Coronary artery (tissue), 2 donors: ENCODE data around the gene NUDT22.
"Not testable (repeated sequence)": the region's sequence is repeated elsewhere in the genome, so short reads cannot be mapped to it uniquely, and the experiment has no call there.

Experiments
- DNase-seq: peaks from one replicate; pipeline ENCODE4 v3.0.0-alpha.2; 2017; ENCODE audit warnings: low spot score
- H3K27ac ChIP-seq, 2 donors: fragments of 200-600 bp; sonication (generic); one replicate each; pipeline ENCODE4 v1.5.1; 2016 to 2019
- H3K4me3 ChIP-seq: fragments of 200-600 bp; sonication (generic); 2 replicates; pipeline ENCODE4 v1.5.1; 2016; ENCODE audit warnings: mild to moderate bottlenecking, moderate library complexity
- TF ChIP-seq, protein P1 (sequence below): fragments of 200-600 bp; sonication (generic); IDR thresholded peaks from one replicate; pipeline ENCODE4 v1.5.1; 2019; ENCODE audit warnings: antibody characterized with exemption

NUDT22 gene

DNA sequence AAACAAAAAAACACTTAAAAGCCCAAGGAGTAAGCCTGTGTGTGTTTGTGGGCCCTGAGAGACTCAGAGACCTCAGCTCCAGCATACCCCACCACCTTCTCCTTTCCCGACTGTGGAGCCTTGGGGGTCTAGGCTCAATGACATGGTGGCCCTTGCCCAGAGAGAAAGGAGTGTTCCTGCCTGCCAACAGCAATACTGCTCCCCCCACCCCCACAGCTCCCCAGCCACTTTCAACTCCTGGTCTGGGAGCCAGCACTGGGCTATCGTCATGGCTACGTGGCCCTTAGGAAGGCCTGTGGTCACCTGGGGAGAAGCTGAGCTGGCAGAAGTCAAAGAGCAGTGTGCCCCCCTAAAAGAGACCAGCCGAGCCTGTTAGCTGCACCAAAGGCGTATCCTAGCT lies 18.0 kb downstream of the NUDT22 start:
- Histone ChIP-seq H3K27ac (no peak overlapping the region), H3K4me3 (no peak overlapping the region)
- DNase-seq: no peak
- TF ChIP-seq, protein P1, sequence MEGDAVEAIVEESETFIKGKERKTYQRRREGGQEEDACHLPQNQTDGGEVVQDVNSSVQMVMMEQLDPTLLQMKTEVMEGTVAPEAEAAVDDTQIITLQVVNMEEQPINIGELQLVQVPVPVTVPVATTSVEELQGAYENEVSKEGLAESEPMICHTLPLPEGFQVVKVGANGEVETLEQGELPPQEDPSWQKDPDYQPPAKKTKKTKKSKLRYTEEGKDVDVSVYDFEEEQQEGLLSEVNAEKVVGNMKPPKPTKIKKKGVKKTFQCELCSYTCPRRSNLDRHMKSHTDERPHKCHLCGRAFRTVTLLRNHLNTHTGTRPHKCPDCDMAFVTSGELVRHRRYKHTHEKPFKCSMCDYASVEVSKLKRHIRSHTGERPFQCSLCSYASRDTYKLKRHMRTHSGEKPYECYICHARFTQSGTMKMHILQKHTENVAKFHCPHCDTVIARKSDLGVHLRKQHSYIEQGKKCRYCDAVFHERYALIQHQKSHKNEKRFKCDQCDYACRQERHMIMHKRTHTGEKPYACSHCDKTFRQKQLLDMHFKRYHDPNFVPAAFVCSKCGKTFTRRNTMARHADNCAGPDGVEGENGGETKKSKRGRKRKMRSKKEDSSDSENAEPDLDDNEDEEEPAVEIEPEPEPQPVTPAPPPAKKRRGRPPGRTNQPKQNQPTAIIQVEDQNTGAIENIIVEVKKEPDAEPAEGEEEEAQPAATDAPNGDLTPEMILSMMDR: no peak

DNA sequence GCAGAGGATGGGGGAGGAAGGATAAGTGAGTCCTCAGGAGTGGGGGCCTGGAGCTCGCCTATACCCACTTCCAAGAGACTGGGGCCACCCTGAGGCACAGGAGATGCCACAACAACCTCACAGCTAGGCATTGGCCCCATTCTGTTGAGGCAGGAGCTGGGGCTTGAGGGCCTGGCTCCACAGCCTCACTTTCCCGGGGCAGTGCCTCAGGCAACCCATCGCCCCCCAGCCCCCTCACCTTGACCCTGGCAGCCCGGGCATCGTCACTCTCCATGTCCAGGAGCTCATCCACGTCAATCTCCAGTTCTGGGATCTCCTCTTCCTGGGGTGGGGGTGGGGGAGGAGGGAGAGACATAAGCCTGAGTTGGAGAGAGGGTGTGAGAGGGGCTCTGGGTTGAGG lies 18.9 kb downstream of the NUDT22 start:
- TF ChIP-seq, protein P1: no peak
- Histone ChIP-seq H3K4me3 (peak overlapping the region; percentile 81), H3K27ac (peak overlapping the region; percentile 87 to 95)
- DNase-seq: no peak

- DNase-seq: no peak
- Histone ChIP-seq H3K4me3 (peak overlapping the region; percentile 81), H3K27ac (peak overlapping the region; percentile 87 to 95)
- TF ChIP-seq, protein P1: no peak
Observed at GRCh38 chr11:64245401-64245796, 19.3 kb downstream of the NUDT22 start.

DNA sequence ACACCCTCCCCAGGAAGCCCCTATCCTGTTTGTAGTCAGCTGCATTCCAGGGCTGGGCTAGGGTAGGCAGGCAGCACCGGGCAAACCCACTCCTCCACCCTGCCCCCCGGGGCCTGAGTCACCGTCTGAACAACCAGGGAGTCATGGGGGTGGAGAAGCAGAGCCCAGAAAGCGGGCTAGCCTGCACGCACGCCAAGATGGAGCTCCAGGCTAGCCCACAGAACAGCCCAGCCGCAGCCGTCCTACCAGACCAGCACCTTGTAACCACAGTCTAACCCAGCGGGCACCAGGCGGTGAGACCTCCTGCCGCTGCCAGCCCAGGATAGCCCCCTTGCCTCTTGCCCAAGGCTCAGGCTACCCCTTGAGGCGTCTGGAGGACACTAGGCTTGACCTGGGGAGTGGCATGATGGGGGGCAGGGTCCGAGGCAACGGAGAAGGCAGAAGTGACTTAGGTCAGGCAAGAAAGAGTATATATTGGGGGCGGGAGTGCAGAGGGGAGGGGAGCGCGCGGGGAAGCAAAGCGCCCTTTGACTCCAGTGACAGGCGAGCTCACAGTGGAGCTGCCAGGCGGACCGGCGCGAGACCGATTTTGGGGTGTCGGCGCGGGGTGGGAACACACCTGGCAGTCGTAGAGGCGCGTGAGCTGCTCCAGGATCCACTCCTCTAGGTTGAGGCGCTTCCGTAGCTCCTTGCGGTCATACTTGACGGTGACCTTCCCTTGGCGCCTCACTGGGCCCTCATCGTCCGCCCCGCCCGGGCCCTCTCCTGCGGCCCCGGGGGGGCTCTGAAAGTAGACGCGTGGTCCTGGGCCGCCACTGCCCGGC lies 19.9 kb downstream of the NUDT22 start:
- TF ChIP-seq, protein P1: no peak
- Histone ChIP-seq H3K27ac (peak overlapping the region; percentile 87 to 95), H3K4me3 (peak overlapping the region; percentile 81)
- peak; percentile 92 for DNase-seq

GRCh38 chr11:64246621-64246870 lies 20.5 kb downstream of the NUDT22 start:
- Histone ChIP-seq H3K27ac (peak overlapping the region; percentile 87 to 95), H3K4me3 (peak overlapping the region; percentile 81)
- not testable (repeated sequence) for DNase-seq

GRCh38 chr11:64246871-64247728 lies 21.0 kb downstream of the NUDT22 start, which contains the start of gene PPP1R14B:
PPP1R14B (minus strand) TSS chr11:64246943; CDS start chr11:64246673, 270 bp downstream.
- DNase-seq: peak; percentile 93
- peak within 1 kb of the TSS; percentile 87 to 95 for H3K27ac ChIP-seq
- H3K4me3 ChIP-seq: peak within 1 kb of the TSS; percentile 81
- TF ChIP-seq, protein P1: no peak

- Histone ChIP-seq H3K27ac (peak overlapping the region; percentile 85 to 95), H3K4me3 (peak overlapping the region; percentile 81)
- no peak for DNase-seq
- TF ChIP-seq, protein P1: no peak
Observed at GRCh38 chr11:64247729-64248531, 21.9 kb downstream of the NUDT22 start.
